ENCODE data around the gene AURKAIP1. TPM values are rescaled to one million over a fixed set of nuclear protein-coding genes. Genes with fewer than 3 reads are reported as not detected.
A peak's percentile ranks its signal among the peaks of the same experiment; 100 is the strongest.
"Not testable (repeated sequence)": the region's sequence is repeated elsewhere in the genome, so short reads cannot be mapped to it uniquely, and the experiment has no call there.

The AURKAIP1 gene
- 141 and 204 TPM in 2 replicates for total RNA-seq (2014; rRNA removed; shearing (Covaris generic))

GRCh38 chr1:1374929-1375662, at the start of gene AURKAIP1:
Gene AURKAIP1 (minus strand): TSS chr1:1375207. CDS start chr1:1374756, 451 bp downstream.
- DNase-seq (ENCODE audit: low read depth): peak; percentile 100

GRCh38 chr1:1424707-1425106, 49.7 kb upstream of the AURKAIP1 start:
- no peak for DNase-seq (ENCODE audit: low read depth)

GRCh38 chr1:1423245-1423597, 48.2 kb upstream of the AURKAIP1 start:
- no peak for DNase-seq (ENCODE audit: low read depth)

GRCh38 chr1:1422465-1423244, 47.6 kb upstream of the AURKAIP1 start:
- peak; percentile 63 for DNase-seq (ENCODE audit: low read depth)

GRCh38 chr1:1421907-1422464, 47.0 kb upstream of the AURKAIP1 start:
- DNase-seq (ENCODE audit: low read depth): no peak

GRCh38 chr1:1421147-1421906, 46.3 kb upstream of the AURKAIP1 start, which contains the start of gene ANKRD65:
Gene ANKRD65 (minus strand): TSS chr1:1421276. CDS start chr1:1421005, 271 bp downstream.
- DNase-seq (ENCODE audit: low read depth): no peak

- no peak for DNase-seq (ENCODE audit: low read depth)
Measured at GRCh38 chr1:1420654-1421141, 45.7 kb upstream of the AURKAIP1 start.

- DNase-seq (ENCODE audit: low read depth): no peak
Measured at GRCh38 chr1:1419813-1420653, 45.0 kb upstream of the AURKAIP1 start.

GRCh38 chr1:1419363-1419812, 44.4 kb upstream of the AURKAIP1 start:
- DNase-seq (ENCODE audit: low read depth): no peak

- DNase-seq (ENCODE audit: low read depth): no peak
Measured at GRCh38 chr1:1418464-1419362, 43.7 kb upstream of the AURKAIP1 start.

GRCh38 chr1:1417825-1418463, 42.9 kb upstream of the AURKAIP1 start:
- not testable (repeated sequence) for DNase-seq (ENCODE audit: low read depth)

- not testable (repeated sequence) for DNase-seq (ENCODE audit: low read depth)
Measured at GRCh38 chr1:1417396-1417795, 42.4 kb upstream of the AURKAIP1 start.

- peak; percentile 53 for DNase-seq (ENCODE audit: low read depth)
Measured at GRCh38 chr1:1415751-1416150, 40.7 kb upstream of the AURKAIP1 start.

- not testable (repeated sequence) for DNase-seq (ENCODE audit: low read depth)
Measured at GRCh38 chr1:1412311-1412902, 37.4 kb upstream of the AURKAIP1 start.

- DNase-seq (ENCODE audit: low read depth): no peak
Measured at GRCh38 chr1:1411626-1412025, 36.6 kb upstream of the AURKAIP1 start.

GRCh38 chr1:1410238-1410637, 35.2 kb upstream of the AURKAIP1 start:
- DNase-seq (ENCODE audit: low read depth): not testable (repeated sequence)

- DNase-seq (ENCODE audit: low read depth): peak; percentile 34
Measured at GRCh38 chr1:1407636-1408318, 32.8 kb upstream of the AURKAIP1 start.
